Pancreas (tissue), 10 donors: ENCODE measurements around the gene TIA1. TPM values are rescaled to one million over a fixed set of nuclear protein-coding genes. Genes with fewer than 3 reads are reported as not detected.

Source experiments
- ATAC-seq, 4 donors: fragments of 200-7000 bp; cut with Tn5 transposase; one replicate each; pipeline versions ENCODE4 v1.8.0 to v1.9.1; 2020; ENCODE audit warnings: mild to moderate bottlenecking in 4 of 4, moderate library complexity in 4 of 4
- DNase-seq, 6 donors: peaks; one replicate each; pipeline ENCODE4 v3.0.0-alpha.2; 2020
- FAIRE-seq: peaks from 2 replicates; lab custom pipeline; 2012; peaks lifted over from hg19 to GRCh38; lab: Jason Lieb, UNC
- H3K27ac ChIP-seq, 4 donors: fragments of 200-600 bp; sonication (generic); 1 replicate in 3 of 4; 2 replicates in 1 of 4; pipeline versions ENCODE4 v1.5.0 to v1.8.0; 2020
- H3K27me3 ChIP-seq, 4 donors: fragments of 200-600 bp; one replicate each; pipeline ENCODE4 v1.8.0; 2021
- H3K36me3 ChIP-seq, 3 donors: fragments of 200-600 bp; sonication (generic) in 1 of 3; one replicate each; pipeline versions ENCODE4 v1.5.0 to v1.8.0; 2020 to 2021
- H3K4me1 ChIP-seq, 3 donors: fragments of 200-600 bp; one replicate each; pipeline ENCODE4 v1.8.0; 2021
- H3K4me3 ChIP-seq, 4 donors: fragments of 200-600 bp; sonication (generic) in 2 of 4; one replicate each; pipeline versions ENCODE4 v1.5.0 to v1.8.0; 2020 to 2021
- H3K9me3 ChIP-seq, 4 donors: fragments of 200-600 bp; one replicate each; pipeline ENCODE4 v1.8.0; 2021
- WGBS, 2 donors: extraction: QIAGEN DNeasy Blood & Tissue Kit; methylation state at CpG; one replicate each; pipeline ENCODE4 v1.1.7; 2013; 5-methylcytosine and 5-hydroxymethylcytosine counted together
- intact Hi-C, 3 donors: fragments of 100-400 bp; cut with DNase I; formaldehyde crosslinking; loops; one replicate each; pipeline versions ENCODE4 v1.11.1 to v1.14.2; 2022
- microRNA-seq, 2 donors: library from miRNA; unstranded; fragments of <30 nt; microRNA quantifications; one replicate each; pipeline versions ENCODE4 to v1.1.0, GENCODE V29; 2019 to 2020
- polyA plus RNA-seq, 2 donors: library from polyadenylated mRNA; stranded (reverse); fragments of 200-250 nt; gene quantifications; one replicate each; pipeline ENCODE4 v1.2.3, GENCODE V29; 2013
- total RNA-seq, 6 donors: library from RNA; stranded (reverse); fragmentation: NEBNext Ultra II Directional in 4 of 6; extraction: Animal tissue kit (Norgen Biotek cat#: 25700) in 4 of 6; gene quantifications; one replicate each; pipeline versions ENCODE4 v1.2.1 to v1.2.4, GENCODE V29; 2021 to 2023
- TF ChIP-seq, protein P1 (sequence below), 4 donors: fragments of 200-600 bp; sonication (generic) in 3 of 4; IDR thresholded peaks; one replicate each; pipeline versions ENCODE4 v1.5.0 to v1.8.0; 2021; ENCODE audit warnings: antibody characterized with exemption in 4 of 4
- donor health status: healthy with polysubstance abuse.
- donor health status: DM: no; HTN: no; CAD: no; lungs with moderate emphysema.
- donor health status: DM: no; HTN: no; CAD: no.
- donor health status: control.
- donor health status: control.
- donor health status: Bipolar disorder and iron deficiency.
- donor health status: DM: yes; HTN: yes; CAD: no.
- donor health status: DM: no; HTN: no; CAD: no.
- donor health status: DM: no; HTN: no; CAD: no.
- donor health status: DM: yes; HTN: yes; CAD: no.

Gene TIA1
- total and polyA plus RNA-seq, 8 donors: 24.0 to 87.2 (median 44.4) TPM

DNA sequence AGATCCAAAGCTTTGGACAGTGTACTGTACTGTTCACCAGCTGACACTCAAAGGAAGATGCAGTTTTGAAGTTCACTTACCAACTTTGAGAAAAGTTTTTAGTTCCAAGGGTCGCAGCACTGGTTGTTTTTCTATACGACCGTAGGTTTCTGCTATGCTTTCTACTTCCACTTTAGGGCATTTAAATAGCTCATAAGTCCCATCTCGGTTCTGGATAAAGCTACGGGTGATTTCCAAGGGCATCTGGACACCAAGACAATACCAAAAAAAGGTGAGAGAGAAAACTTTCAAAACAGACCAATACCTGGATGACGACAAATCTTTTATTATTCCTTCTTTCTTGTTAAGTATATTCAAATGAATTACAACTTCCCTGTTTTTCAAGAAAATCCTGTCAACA lies 87.9 kb downstream of the TIA1 start:
- intact Hi-C loops: no loop called here
- 84 to 90% methylated on average over 6 of the region's 6 CpGs for WGBS, 2 donors
- TF ChIP-seq, protein P1, sequence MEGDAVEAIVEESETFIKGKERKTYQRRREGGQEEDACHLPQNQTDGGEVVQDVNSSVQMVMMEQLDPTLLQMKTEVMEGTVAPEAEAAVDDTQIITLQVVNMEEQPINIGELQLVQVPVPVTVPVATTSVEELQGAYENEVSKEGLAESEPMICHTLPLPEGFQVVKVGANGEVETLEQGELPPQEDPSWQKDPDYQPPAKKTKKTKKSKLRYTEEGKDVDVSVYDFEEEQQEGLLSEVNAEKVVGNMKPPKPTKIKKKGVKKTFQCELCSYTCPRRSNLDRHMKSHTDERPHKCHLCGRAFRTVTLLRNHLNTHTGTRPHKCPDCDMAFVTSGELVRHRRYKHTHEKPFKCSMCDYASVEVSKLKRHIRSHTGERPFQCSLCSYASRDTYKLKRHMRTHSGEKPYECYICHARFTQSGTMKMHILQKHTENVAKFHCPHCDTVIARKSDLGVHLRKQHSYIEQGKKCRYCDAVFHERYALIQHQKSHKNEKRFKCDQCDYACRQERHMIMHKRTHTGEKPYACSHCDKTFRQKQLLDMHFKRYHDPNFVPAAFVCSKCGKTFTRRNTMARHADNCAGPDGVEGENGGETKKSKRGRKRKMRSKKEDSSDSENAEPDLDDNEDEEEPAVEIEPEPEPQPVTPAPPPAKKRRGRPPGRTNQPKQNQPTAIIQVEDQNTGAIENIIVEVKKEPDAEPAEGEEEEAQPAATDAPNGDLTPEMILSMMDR (IDR thresholded peaks at IDR 0.05): no peak
- Histone ChIP-seq H3K4me1 (no peaks in the 10 kb centered on the region), H3K27me3 (no peaks in the 10 kb centered on the region), H3K36me3 (peaks cover 0 to 7% (median 3%) of the 10 kb centered on the region in 3 donors), H3K27ac (no peak overlapping the region), H3K9me3 (no peaks in the 10 kb centered on the region), H3K4me3 (no peak overlapping the region)
- FAIRE-seq (no peak), ATAC-seq (no peak), DNase-seq (no peak)

Small RNAs within 50 kb of the gene (microRNA-seq; reads per million reads assigned to microRNA genes)
- 0 reads per million in 2 donors for gene MIR1285-2

Other genes with a start within 250 kb of the TIA1 start
- gene PCBP1, start 161.2 kb downstream of the TIA1 start, total RNA-seq: 100 to 1,000 TPM; 121 to 232 (median 177) TPM
- 100 to 1,000 TPM; 132 to 179 TPM for gene PCBP1, start 161.2 kb downstream of the TIA1 start, polyA plus RNA-seq
- gene C2orf42, start 57.6 kb downstream of the TIA1 start, total RNA-seq: 10 to 100 TPM in 1 of 6 donors, 1 to 10 TPM in 5; 5.3 to 12.5 (median 7.2) TPM
- gene C2orf42, start 57.6 kb downstream of the TIA1 start, polyA plus RNA-seq: 1 to 10 TPM; 4.5 to 7.7 TPM
- gene PCYOX1, start 9.5 kb upstream of the TIA1 start, total RNA-seq: 10 to 100 TPM; 21.1 to 38.6 (median 28.4) TPM
- gene PCYOX1, start 9.5 kb upstream of the TIA1 start, polyA plus RNA-seq: 10 to 100 TPM in 1 of 2 donors, 1 to 10 TPM in 1; 2.9 to 11.9 TPM
- 10 to 100 TPM; 22.5 to 39.7 (median 35.9) TPM for gene SNRPG, start 45.1 kb upstream of the TIA1 start, total RNA-seq
- gene SNRPG, start 45.1 kb upstream of the TIA1 start, polyA plus RNA-seq: 10 to 100 TPM; 65.0 to 83.8 TPM
- gene FAM136A, start 53.4 kb upstream of the TIA1 start, total RNA-seq: 10 to 100 TPM; 23.7 to 35.5 (median 29.4) TPM
- gene FAM136A, start 53.4 kb upstream of the TIA1 start, polyA plus RNA-seq: 10 to 100 TPM; 49.1 to 51.0 TPM